Left kidney (tissue), 2 donors: ENCODE data around the gene CLHC1. TPM values are rescaled to one million over a fixed set of nuclear protein-coding genes. Genes with fewer than 3 reads are reported as not detected.
"Not testable (repeated sequence)": the region's sequence is repeated elsewhere in the genome, so short reads cannot be mapped to it uniquely, and the experiment has no call there.

ENCODE experiments used
- DNase-seq: peaks from one replicate; pipeline ENCODE4 v3.0.0-alpha.2; 2013
- polyA plus RNA-seq: library from polyadenylated mRNA; unstranded; fragments of 120-200 nt; gene quantifications from one replicate; pipeline ENCODE4 v1.2.1, GENCODE V29; 2013; ENCODE audit not compliant: insufficient read length

CLHC1 gene
- polyA plus RNA-seq, 1 donor, result 36.7 TPM

GRCh38 chr2:55153584-55154299 lies 78.4 kb downstream of the CLHC1 start:
- DNase-seq, result no peak

- no peak for DNase-seq
Observed at GRCh38 chr2:55152475-55153412, 79.3 kb downstream of the CLHC1 start.

GRCh38 chr2:55151733-55152433 lies 80.2 kb downstream of the CLHC1 start:
- DNase-seq, result no peak

GRCh38 chr2:55150834-55151233 lies 81.3 kb downstream of the CLHC1 start:
- DNase-seq, result no peak

- no peak for DNase-seq
Observed at GRCh38 chr2:55148269-55148668, 83.8 kb downstream of the CLHC1 start.

GRCh38 chr2:55147531-55147930 lies 84.6 kb downstream of the CLHC1 start:
- no peak for DNase-seq

GRCh38 chr2:55147041-55147440 lies 85.1 kb downstream of the CLHC1 start:
- no peak for DNase-seq

- no peak for DNase-seq
Observed at GRCh38 chr2:55146263-55146662, 85.8 kb downstream of the CLHC1 start.

GRCh38 chr2:55144922-55145820 lies 86.9 kb downstream of the CLHC1 start:
- DNase-seq, result no peak

GRCh38 chr2:55143706-55144105 lies 88.4 kb downstream of the CLHC1 start:
- DNase-seq, result not testable (repeated sequence)

GRCh38 chr2:55142518-55142917 lies 89.6 kb downstream of the CLHC1 start:
- no peak for DNase-seq

- no peak for DNase-seq
Observed at GRCh38 chr2:55141572-55142413, 90.3 kb downstream of the CLHC1 start.

- no peak for DNase-seq
Observed at GRCh38 chr2:55140316-55141219, 91.5 kb downstream of the CLHC1 start.

GRCh38 chr2:55139305-55139704 lies 92.8 kb downstream of the CLHC1 start:
- DNase-seq, result no peak

GRCh38 chr2:55138882-55139229 lies 93.2 kb downstream of the CLHC1 start:
- no peak for DNase-seq

GRCh38 chr2:55138014-55138881 lies 93.8 kb downstream of the CLHC1 start:
- no peak for DNase-seq

GRCh38 chr2:55137024-55137958 lies 94.8 kb downstream of the CLHC1 start:
- no peak for DNase-seq
